Measurements from ENCODE around the gene HELB. TPM values are rescaled to one million over a fixed set of nuclear protein-coding genes. Genes with fewer than 3 reads are reported as not detected.
A peak's percentile ranks its signal among the peaks of the same experiment; 100 is the strongest.

HELB gene
- 2.0 TPM for polyA plus RNA-seq (2012; ENCODE audit: low read depth, missing spikeins)

DNA sequence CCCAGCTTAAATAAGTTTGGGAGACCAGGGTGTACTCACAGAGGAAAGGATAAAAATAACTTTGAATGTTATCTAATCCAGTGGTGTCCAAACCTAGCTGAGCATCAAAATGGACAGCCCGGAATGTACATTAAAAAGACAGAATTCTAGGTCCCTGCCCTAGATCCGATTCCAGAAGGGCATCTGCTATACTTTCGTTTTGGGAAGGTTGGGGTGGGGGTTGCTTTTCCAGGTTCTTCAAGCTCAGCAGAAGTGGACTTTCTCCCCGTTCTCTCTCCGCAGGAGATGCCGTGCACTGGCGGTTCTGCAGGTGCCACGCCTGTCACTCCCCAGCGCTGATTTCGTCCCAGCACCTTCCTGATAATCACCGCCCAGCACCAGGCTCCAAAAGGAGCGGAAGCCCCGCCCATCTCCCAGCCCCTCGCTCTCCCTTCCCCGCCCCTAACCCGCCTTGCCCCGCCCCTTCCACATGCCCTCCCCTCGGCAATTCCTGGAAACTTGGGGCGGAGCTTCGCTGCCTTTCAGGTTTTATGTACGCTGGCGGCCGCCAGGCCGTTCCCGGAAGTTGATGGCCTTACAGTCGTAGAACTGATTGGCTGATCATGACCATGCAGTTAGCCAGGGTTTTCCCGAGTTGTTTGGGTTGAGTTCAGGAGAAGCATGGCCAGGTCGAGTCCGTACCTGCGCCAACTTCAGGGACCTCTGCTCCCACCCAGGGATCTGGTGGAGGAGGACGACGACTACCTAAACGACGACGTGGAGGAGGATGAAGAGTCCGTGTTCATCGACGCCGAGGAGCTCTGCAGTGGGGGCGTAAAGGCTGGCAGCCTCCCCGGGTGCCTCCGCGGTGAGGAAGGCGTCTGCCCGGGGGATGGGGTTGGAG lies at the start of gene HELB:
Gene HELB, plus strand, starts transcription at position 550 of the 883 bp plus-strand sequence. Its CDS starts 111 bp downstream, at position 661.
- DNase-seq (ENCODE audit: insufficient read length, low spot score), result peak; percentile 61
- peak; percentile 98 for FAIRE-seq
- TF ChIP-seq TAF1 (IDR thresholded peaks at IDR 0.05; ENCODE audit: low read depth, low read length) (peak; percentile 77), PAX5 (IDR thresholded peaks at IDR 0.05; ENCODE audit: insufficient read depth, low read length, severe bottlenecking) (no peak), POU2F2 (IDR thresholded peaks at IDR 0.05; ENCODE audit: low read depth, low read length) (peak; percentile 37; the same call in 1 of the 2 replicates), SPI1 (IDR thresholded peaks at IDR 0.05; ENCODE audit: low read depth, low read length) (no peak), POLR2AphosphoS5 (IDR thresholded peaks at IDR 0.05; ENCODE audit: low read depth, low read length) (peak; percentile 88), POLR2A (IDR thresholded peaks at IDR 0.05; ENCODE audit: low read depth, low read length) (peak; percentile 88)

DNA sequence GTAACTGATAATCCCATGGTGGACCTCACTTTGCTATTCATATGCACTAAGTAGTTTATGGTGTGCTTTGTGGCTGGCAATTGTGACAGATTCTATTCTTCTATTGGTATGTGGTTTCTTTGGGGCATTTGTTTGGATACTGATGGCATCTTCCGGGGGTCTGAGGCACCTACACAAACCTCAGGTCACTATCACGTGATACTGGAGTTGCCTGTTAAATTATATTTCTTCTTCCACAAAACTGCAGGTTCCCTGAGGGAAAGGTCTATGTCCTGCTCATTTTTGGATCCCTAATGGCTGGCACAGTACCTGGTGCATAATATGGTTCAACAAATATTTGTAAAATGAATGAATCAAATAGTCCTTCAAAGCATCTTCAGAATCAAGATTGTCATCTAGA lies 49.5 kb upstream of the HELB start:
- DNase-seq (ENCODE audit: insufficient read length, low spot score) (no peak), FAIRE-seq (no peak)
- TF ChIP-seq TAF1 (IDR thresholded peaks at IDR 0.05; ENCODE audit: low read depth, low read length) (no peak), SPI1 (IDR thresholded peaks at IDR 0.05; ENCODE audit: low read depth, low read length) (no peak), POLR2AphosphoS5 (IDR thresholded peaks at IDR 0.05; ENCODE audit: low read depth, low read length) (no peak), PAX5 (IDR thresholded peaks at IDR 0.05; ENCODE audit: insufficient read depth, low read length, severe bottlenecking) (no peak), POLR2A (IDR thresholded peaks at IDR 0.05; ENCODE audit: low read depth, low read length) (no peak), POU2F2 (IDR thresholded peaks at IDR 0.05; ENCODE audit: low read depth, low read length) (no peak)

GRCh38 chr12:66255737-66256136 lies 46.6 kb upstream of the HELB start:
- DNase-seq (ENCODE audit: insufficient read length, low spot score) (no peak), FAIRE-seq (no peak)
- TF ChIP-seq POLR2A (IDR thresholded peaks at IDR 0.05; ENCODE audit: low read depth, low read length) (no peak), POU2F2 (IDR thresholded peaks at IDR 0.05; ENCODE audit: low read depth, low read length) (no peak), PAX5 (IDR thresholded peaks at IDR 0.05; ENCODE audit: insufficient read depth, low read length, severe bottlenecking) (no peak), SPI1 (IDR thresholded peaks at IDR 0.05; ENCODE audit: low read depth, low read length) (no peak), POLR2AphosphoS5 (IDR thresholded peaks at IDR 0.05; ENCODE audit: low read depth, low read length) (no peak), TAF1 (IDR thresholded peaks at IDR 0.05; ENCODE audit: low read depth, low read length) (no peak)

DNA sequence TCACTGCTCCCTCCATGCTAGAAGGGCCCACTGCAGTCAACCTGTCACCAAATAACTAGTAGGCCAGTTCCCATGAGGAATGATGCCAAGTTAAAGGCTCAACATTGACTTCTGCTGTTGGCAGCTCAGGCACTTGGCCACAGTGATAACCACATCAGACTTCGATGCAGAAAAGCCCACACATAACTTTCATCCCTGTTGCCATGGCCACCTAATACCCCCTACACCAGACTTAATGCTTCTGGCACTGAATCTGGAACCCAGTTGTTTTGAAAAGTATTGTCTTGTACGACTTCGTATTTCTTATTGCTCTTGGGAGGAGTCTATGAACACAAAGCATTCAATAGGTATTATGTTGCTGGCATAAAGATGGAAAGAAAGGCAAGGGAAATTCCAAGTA lies 44.3 kb upstream of the HELB start:
- DNase-seq (ENCODE audit: insufficient read length, low spot score) (no peak), FAIRE-seq (no peak)
- TF ChIP-seq PAX5 (IDR thresholded peaks at IDR 0.05; ENCODE audit: insufficient read depth, low read length, severe bottlenecking) (no peak), POU2F2 (IDR thresholded peaks at IDR 0.05; ENCODE audit: low read depth, low read length) (no peak), TAF1 (IDR thresholded peaks at IDR 0.05; ENCODE audit: low read depth, low read length) (no peak), POLR2A (IDR thresholded peaks at IDR 0.05; ENCODE audit: low read depth, low read length) (no peak)

- DNase-seq (ENCODE audit: insufficient read length, low spot score) (no peak), FAIRE-seq (no peak)
- TF ChIP-seq SPI1 (IDR thresholded peaks at IDR 0.05; ENCODE audit: low read depth, low read length) (no peak), PAX5 (IDR thresholded peaks at IDR 0.05; ENCODE audit: insufficient read depth, low read length, severe bottlenecking) (no peak), POU2F2 (IDR thresholded peaks at IDR 0.05; ENCODE audit: low read depth, low read length) (no peak), POLR2A (IDR thresholded peaks at IDR 0.05; ENCODE audit: low read depth, low read length) (no peak), POLR2AphosphoS5 (IDR thresholded peaks at IDR 0.05; ENCODE audit: low read depth, low read length) (no peak), TAF1 (IDR thresholded peaks at IDR 0.05; ENCODE audit: low read depth, low read length) (no peak)
Measured at GRCh38 chr12:66262737-66263136, 39.6 kb upstream of the HELB start.

DNA sequence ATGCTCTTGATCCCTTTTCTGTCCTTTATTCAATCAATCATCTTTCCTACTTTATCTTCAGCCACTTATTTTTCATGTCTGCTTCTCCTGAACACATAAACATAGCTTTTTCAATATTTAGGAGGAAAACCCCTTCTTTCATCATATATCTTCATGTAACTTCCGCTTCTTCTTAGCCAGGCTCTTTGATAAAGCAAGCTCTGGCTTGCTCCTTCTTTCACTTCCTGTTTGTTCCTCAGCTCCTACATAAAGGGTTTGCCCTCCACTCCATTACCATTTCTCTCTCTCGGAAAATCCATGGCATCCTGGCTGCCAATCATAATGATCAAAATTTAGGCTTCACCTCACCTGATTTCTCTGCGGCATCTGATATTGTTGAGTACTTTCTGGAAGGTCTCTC lies 33.7 kb upstream of the HELB start:
- FAIRE-seq (no peak), DNase-seq (ENCODE audit: insufficient read length, low spot score) (no peak)
- TF ChIP-seq POLR2AphosphoS5 (IDR thresholded peaks at IDR 0.05; ENCODE audit: low read depth, low read length) (no peak), TAF1 (IDR thresholded peaks at IDR 0.05; ENCODE audit: low read depth, low read length) (no peak), POLR2A (IDR thresholded peaks at IDR 0.05; ENCODE audit: low read depth, low read length) (no peak), PAX5 (IDR thresholded peaks at IDR 0.05; ENCODE audit: insufficient read depth, low read length, severe bottlenecking) (no peak), SPI1 (IDR thresholded peaks at IDR 0.05; ENCODE audit: low read depth, low read length) (peak; percentile 92)

GRCh38 chr12:66269142-66269541 lies 33.2 kb upstream of the HELB start:
- DNase-seq (ENCODE audit: insufficient read length, low spot score) (no peak), FAIRE-seq (peak; percentile 5)
- TF ChIP-seq SPI1 (IDR thresholded peaks at IDR 0.05; ENCODE audit: low read depth, low read length), result no peak

- TF ChIP-seq TAF1 (IDR thresholded peaks at IDR 0.05; ENCODE audit: low read depth, low read length), result no peak
- TF ChIP-seq SPI1 (IDR thresholded peaks at IDR 0.05; ENCODE audit: low read depth, low read length), result no peak
- TF ChIP-seq PAX5 (IDR thresholded peaks at IDR 0.05; ENCODE audit: insufficient read depth, low read length, severe bottlenecking), result no peak
- no peak for TF ChIP-seq POLR2A (IDR thresholded peaks at IDR 0.05; ENCODE audit: low read depth, low read length)
- TF ChIP-seq POU2F2 (IDR thresholded peaks at IDR 0.05; ENCODE audit: low read depth, low read length), result no peak
- TF ChIP-seq POLR2AphosphoS5 (IDR thresholded peaks at IDR 0.05; ENCODE audit: low read depth, low read length), result no peak
- FAIRE-seq (peak; percentile 82), DNase-seq (ENCODE audit: insufficient read length, low spot score) (no peak)
Measured at GRCh38 chr12:66269757-66270383, 32.4 kb upstream of the HELB start.

DNA sequence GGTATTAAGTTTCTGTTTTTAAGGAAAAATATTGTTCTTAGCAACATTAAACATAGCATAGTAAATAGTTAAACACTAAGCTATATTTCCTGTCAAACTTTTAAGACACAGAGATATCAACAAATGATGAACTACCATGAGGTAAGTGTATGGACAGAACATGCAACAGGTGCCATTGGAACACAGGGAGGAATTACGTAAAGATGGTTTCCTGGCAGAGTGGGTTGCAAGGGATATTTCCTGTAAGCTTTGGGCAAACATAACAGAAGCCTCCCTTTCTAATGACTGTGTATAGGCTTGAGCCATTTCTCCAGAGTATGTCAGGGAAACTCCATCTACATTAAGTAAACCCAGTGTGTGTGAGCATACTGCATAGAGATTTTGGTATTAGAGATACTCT lies 31.7 kb upstream of the HELB start:
- TF ChIP-seq TAF1 (IDR thresholded peaks at IDR 0.05; ENCODE audit: low read depth, low read length), result no peak
- no peak for TF ChIP-seq POLR2A (IDR thresholded peaks at IDR 0.05; ENCODE audit: low read depth, low read length)
- no peak for TF ChIP-seq POLR2AphosphoS5 (IDR thresholded peaks at IDR 0.05; ENCODE audit: low read depth, low read length)
- TF ChIP-seq POU2F2 (IDR thresholded peaks at IDR 0.05; ENCODE audit: low read depth, low read length), result no peak
- TF ChIP-seq PAX5 (IDR thresholded peaks at IDR 0.05; ENCODE audit: insufficient read depth, low read length, severe bottlenecking), result no peak
- no peak for TF ChIP-seq SPI1 (IDR thresholded peaks at IDR 0.05; ENCODE audit: low read depth, low read length)
- FAIRE-seq (peak; percentile 20), DNase-seq (ENCODE audit: insufficient read length, low spot score) (no peak)

All from GM12891 (cell line).